ENCODE measurements around the gene GALNT9.
"Not testable (repeated sequence)": the region's sequence is repeated elsewhere in the genome, so short reads cannot be mapped to it uniquely, and the experiment has no call there.

The GALNT9 gene

DNA sequence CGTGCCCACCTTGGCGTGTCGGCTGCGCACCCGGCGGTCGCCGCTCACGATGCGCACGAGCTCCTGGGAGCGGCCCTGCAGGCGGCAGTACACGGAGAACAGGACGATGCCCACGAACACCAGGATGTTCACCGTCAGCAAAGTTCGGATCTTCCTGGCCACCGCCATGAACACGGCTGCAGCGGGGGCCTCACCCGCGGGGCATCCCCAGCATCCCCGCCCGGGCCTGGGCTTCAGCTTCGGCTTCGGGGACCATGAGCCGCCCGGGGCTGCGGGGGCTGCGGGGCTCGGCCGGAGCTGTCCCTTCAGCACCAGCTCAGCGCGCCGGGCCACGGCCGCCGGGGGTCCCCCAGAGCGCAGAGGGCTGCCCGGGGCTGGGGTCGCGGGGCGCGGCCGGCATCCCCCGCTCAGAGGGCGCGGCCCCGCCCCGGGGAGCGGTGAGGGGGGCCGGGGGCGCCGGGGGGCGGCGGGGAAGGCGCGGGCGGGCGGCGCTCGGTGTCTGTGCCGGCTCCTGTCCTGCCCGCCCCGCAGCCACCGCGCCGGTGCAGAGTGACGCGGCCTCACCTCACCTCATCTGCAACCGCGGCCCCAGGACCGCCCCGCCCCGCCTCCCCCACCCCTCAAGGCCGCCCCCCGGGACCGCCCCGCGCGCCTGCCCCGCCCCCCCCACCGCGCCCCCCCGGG is at the start of gene GALNT9:
Gene GALNT9 (minus strand): TSS at position 554 of the 684 bp plus-strand sequence. CDS start 386 bp downstream, at position 168.
- DNase-seq, result no peak

DNA sequence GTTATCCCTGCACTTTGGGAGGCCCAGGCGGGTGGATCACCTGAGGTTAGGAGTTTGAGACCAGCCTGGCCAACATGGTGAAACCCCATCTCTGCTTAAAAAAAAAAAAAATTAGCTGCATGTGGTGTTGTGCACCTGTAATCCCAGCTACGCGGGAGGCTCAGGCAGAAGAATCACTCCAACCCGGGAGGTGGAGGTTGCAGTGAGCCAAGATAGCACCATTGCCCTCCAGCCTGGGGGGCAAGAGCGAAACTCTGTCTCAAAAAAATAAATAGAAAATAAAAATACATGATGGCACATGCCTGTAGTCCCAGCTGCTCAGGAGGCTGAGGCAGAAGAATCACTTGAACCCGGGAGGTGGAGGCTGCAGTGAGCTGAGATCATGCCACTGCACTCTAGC is 49.7 kb upstream of the GALNT9 start:
- DNase-seq, result not testable (repeated sequence)

DNA sequence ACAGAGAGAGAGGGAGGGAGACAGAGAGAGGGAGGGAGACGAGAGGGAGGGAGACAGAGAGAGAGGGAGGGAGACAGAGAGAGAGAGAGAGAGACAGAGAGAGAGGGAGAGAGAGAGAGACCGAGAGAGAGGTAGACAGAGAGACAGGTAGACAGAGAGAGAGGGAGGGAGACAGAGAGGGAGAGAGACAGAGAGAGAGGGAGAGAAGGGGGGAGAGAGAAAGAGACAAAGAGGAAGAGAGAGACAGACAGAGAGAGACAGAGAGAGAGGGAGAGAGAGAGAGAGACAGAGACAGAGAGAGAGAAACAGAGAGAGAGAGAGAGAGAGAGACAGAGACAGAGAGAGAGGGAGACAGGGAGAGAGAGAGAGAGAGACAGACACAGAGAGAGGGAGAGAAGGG is 47.8 kb upstream of the GALNT9 start:
- no peak for DNase-seq

GRCh38 chr12:132376464-132376830 is 47.1 kb upstream of the GALNT9 start:
- no peak for DNase-seq

GRCh38 chr12:132375747-132376463 is 46.5 kb upstream of the GALNT9 start:
- DNase-seq, result no peak

DNA sequence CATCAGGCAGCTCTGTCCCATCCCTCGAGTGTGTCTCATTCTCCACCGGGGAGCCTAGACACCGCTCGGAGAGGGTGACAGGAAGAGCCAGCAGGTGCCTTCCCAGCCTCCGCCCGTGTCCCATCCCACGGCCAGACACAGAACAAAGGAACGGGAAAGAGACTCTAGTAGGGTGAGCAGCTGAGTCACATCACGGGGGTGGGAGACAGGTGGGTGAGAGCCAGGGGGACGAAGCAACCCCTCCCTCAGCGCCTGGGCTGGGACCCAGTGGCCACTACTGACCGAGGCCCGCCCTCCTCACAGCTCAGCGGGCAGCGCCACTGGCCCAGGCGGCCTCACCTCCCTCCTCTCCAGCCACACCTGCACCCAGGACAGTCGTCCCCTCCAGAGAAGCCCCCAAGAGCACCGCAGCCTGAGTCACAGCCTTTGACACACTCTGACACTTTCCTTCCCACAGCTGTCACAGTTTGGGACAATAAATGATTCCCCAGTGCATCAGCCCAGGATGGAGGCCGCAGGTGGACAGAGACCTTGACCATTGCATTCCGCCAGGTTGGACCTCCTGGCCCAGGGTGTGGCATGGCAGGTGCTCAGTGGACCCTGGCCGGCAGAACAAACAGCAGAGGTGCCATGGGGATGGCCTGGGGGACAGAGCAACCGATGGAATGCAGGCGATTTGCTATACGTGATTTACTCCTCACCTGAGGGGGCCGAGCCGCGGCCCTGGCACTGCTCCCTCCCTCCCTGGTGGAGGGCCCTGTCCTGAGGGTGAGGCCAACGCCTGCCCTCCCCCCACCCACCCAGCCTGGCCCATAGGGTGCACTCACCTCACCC is 45.4 kb upstream of the GALNT9 start:
- no peak for DNase-seq

DNA sequence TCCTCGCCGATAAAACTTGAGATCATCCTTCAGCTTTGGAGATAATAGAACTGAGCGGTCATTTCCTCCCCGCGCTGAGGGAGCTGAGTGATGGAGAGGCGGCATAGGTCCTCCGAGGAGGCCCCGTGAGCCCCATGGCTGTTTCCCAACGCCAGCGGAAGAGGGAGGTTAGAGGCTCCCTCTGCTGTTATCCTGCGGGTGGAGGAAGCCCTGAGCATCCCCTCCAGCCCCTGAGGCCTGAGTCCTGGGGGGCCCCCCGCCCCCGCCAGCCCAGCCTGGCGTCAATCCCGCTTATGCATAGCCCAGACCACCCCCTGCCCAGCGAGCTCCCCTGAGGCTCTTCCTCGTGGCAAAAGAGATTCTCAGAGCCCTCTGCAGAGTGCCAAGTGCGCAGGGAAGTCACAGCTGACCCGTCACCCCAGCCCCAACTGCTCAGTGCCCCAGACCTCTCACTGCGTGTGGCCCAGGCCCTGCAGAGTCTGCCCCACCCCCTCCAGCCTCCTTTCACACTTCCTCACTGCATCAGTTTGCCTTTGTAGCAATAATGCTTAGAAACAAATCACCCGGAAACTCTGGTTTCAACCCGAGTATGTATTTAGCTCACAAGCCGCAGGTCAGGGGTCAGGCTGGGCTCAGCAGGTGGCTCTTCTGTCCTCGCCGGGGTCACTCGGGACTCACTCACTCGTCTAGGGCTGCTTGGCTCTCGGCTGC is 44.7 kb upstream of the GALNT9 start:
- no peak for DNase-seq

- no peak for DNase-seq
These were observed 38.5 kb upstream of the GALNT9 start for GRCh38 chr12:132367852-132368251.

GRCh38 chr12:132367071-132367851 is 37.9 kb upstream of the GALNT9 start:
- DNase-seq, result no peak

- DNase-seq, result no peak
These were observed 37.0 kb upstream of the GALNT9 start for GRCh38 chr12:132366341-132366861.

- DNase-seq, result no peak
These were observed 35.8 kb upstream of the GALNT9 start for GRCh38 chr12:132365226-132365625.

DNA sequence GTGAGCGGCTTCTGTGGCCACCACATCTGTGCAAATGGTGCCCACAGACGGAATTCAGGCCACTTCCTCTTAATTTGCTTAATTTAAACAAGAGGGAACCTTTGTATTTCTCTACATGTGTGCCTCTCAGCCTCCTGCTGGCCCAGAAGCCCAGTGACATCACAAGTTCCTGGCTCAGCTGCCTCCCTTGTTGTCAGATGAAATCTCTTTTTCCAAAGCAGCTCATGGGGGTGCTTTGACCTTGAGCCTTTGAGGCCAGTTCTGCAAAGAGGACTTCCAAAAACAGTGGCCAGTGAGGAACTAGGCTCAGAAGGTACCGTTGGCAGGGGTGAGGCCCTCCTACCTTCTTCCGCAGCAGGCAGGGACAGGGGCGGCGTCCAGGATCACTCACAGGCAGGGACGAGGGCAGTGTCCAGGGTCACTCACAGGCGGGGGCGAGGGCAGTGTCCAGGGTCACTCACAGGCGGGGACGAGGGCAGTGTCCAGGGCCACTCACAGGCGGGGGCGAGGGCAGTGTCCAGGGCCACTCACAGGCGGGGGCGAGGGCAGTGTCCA is 35.0 kb upstream of the GALNT9 start:
- no peak for DNase-seq

DNA sequence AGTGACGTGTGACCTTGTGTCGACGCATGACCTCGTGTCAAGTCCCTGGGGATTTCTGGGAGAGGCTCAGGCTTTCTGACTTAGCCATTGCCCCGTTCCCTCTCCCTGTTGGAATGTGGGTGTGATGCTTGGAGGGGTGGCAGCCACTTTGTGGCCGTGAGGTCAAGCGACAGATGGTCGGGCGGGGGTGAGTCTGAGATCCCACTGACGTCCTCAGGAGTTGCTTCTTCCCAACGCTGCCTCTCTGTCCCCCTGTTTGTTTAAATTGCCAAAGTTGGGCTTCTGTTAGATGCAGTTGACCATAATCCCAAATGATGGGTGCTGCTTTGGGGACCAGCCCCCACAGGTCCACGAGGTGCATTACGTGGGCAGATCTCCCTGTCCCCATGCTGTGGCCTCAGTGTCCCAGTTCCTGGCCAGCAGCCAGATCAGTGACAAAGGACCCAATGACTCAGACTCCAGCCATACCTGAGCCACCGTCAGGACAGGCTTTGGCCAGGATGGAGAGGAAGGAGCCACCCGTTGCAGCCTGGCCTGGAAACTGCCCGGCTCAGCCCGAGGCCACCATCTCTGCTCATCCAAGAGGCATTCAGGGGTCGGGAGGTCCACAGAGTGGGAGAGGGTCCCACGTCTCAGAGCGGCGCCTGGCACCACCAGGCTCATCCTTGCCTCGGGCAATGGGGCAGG is 34.4 kb upstream of the GALNT9 start:
- no peak for DNase-seq

- no peak for DNase-seq
These were observed 33.7 kb upstream of the GALNT9 start for GRCh38 chr12:132362996-132363660.

DNA sequence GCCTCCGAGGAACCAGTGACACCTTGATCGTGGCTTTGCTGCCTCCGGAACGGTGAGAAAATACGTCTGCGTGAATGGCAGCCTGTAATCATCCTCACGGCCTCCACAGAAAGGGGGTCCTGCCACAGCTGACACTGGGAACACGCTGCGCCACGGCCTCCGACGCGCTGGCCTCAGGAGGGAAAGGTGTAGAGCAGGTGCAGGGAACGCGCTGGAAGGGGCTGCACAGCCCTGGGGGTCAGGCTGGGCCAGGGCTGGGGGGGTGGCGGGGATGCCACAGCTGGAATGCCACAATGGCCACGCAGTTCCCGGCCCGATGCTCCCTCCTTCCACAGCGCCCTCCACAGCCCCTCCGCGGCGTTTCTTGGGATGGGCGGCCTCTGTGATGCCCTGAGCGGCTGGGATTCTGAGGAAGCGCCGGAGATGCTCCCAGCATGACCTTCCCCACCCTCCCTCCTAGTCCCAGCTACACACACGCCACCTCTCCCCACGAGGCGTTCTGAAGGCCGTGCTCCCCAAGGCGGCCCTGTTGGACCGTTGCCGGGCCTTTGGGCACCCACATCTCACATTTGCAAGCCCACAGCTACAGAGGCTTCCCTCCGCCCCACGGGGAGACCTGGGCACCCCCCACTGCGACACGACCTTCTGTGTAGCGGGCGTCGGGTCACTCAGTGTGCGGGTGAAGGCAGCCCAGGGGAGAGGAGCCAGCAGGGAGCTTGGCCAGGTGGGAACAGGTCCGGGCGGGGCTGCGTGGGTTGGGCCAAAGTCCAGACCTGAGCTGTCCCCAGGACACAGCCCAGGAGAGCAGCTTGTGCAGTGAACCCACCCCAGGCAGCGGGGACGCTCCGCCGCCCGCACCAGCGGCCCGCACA is 31.8 kb upstream of the GALNT9 start:
- no peak for DNase-seq

- DNase-seq, result no peak
These were observed 31.0 kb upstream of the GALNT9 start for GRCh38 chr12:132360410-132360809.

DNA sequence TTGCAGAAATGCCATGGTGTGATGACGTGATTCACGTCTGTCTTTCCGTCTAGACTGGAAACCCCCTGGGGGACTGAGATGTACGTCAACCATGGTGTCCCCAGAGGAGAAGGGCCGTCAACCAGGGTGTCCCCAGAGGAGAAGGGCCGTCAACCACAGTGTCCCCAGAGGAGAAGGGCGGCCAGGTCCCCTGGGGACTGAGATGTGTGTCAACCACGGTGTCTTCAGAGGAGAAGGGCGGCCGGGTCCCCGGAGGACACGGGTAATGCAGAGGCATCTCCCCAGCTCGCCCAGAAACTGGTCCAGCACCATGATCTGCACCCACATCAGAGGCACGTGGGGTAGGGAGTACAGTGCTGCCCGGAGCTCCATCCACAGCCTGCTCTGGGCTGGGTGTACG is 30.6 kb upstream of the GALNT9 start:
- DNase-seq, result no peak

DNA sequence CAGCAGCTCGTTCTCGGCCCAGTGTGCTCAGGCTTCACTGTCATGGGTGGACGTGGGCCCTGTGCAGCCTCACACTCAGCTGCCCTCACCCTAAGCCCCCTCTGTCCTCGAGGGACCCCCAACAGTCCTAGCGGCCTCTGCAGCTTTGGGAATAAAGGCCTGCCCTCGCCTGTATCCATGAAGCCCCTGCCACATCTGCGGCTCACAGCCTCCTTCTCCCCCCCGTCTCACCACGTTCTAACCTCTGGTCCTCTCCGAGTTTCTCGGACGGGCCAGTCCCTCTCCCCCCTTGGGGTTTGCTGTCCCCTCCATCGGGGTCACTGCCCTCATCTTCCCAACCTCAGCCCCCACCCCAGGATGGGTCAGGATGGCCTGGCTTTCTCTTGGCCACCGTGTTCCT is 30.2 kb upstream of the GALNT9 start:
- no peak for DNase-seq

All from inflammatory macrophage treated with lipopolysaccharide for 4 hours (primary cell).